Breast epithelium (tissue), 4 donors: ENCODE results near the gene CT45A8. TPM values are rescaled to one million over a fixed set of nuclear protein-coding genes. Genes with fewer than 3 reads are reported as not detected.
"Not testable (repeated sequence)": the region's sequence is repeated elsewhere in the genome, so short reads cannot be mapped to it uniquely, and the experiment has no call there.

Experiments used
- DNase-seq, 2 donors: peaks; one replicate each; pipeline ENCODE4 v3.0.0-alpha.2; 2019; ENCODE audit warnings: low spot score in 2 of 2
- H3K27ac ChIP-seq, 2 donors: fragments of 200-600 bp; sonication (generic) in 1 of 2; one replicate each; pipeline ENCODE4 v1.5.1; 2016 to 2019; ENCODE audit warnings: mild to moderate bottlenecking in 1 of 2
- H3K27me3 ChIP-seq, 2 donors: fragments of 200-600 bp; sonication (generic) in 1 of 2; one replicate each; pipeline versions ENCODE4 v1.5.1 to v1.6.0; 2017 to 2019; ENCODE audit warnings: control low read depth in 1 of 2, mild to moderate bottlenecking in 1 of 2
- H3K36me3 ChIP-seq: fragments of 200-600 bp; one replicate; pipeline ENCODE4 v1.5.1; 2019
- H3K4me1 ChIP-seq, 2 donors: fragments of 200-600 bp; sonication (generic); one replicate each; pipeline ENCODE4 v1.5.1; 2016 to 2019; ENCODE audit warnings: control low read depth in 1 of 2
- H3K4me3 ChIP-seq, 3 donors: fragments of 200-600 bp; sonication (generic); 1 replicate in 2 of 3; 2 replicates in 1 of 3; pipeline ENCODE4 v1.5.1; 2016 to 2019; ENCODE audit warnings: mild to moderate bottlenecking in 3 of 3, moderate library complexity in 2 of 3
- H3K9me3 ChIP-seq, 2 donors: fragments of 200-600 bp; sonication (generic) in 1 of 2; one replicate each; pipeline ENCODE4 v1.5.1; 2016 to 2019; ENCODE audit warnings: control low read depth in 1 of 2
- intact Hi-C: fragments of 100-400 bp; cut with DNase I; formaldehyde crosslinking; loops from one replicate; pipeline ENCODE4 v1.15.1; 2023; ENCODE audit warnings: low total_unique reads
- total RNA-seq, 3 donors: library from RNA; depleted of rRNA; stranded (reverse); fragments of >200 nt; gene quantifications; one replicate each; pipeline ENCODE4 v1.1.0, GENCODE V29; 2016

Gene CT45A8
- total RNA-seq, 3 donors from 2014 or later, result not detected

- DNase-seq, H3K27ac ChIP-seq, H3K4me3 ChIP-seq, H3K9me3 ChIP-seq, H3K4me1 ChIP-seq, intact Hi-C loops, H3K36me3 ChIP-seq, H3K27me3 ChIP-seq: not testable (repeated sequence)
Observed at GRCh38 chrX:135802687-135803086, 51.7 kb downstream of the CT45A8 start, which contains the start of gene CT45A6. TSS of gene CT45A6 (minus strand) at chrX:135802787. CDS start at chrX:135798993, 3,794 bp downstream.

Other genes with a start within 250 kb of the CT45A8 start
- not detected for gene CT45A1, start 140.9 kb downstream of the CT45A8 start, total RNA-seq
- gene CT45A3, start 86.3 kb downstream of the CT45A8 start, total RNA-seq, result not detected
- not detected for gene CT45A5, start 69.0 kb downstream of the CT45A8 start, total RNA-seq
- gene CT45A6, start 51.8 kb downstream of the CT45A8 start, total RNA-seq, result not detected
- not detected for gene CT45A2, start 34.5 kb downstream of the CT45A8 start, total RNA-seq
- gene CT45A7, start 17.3 kb downstream of the CT45A8 start, total RNA-seq, result not detected
- not detected for gene CT45A9, start 17.3 kb upstream of the CT45A8 start, total RNA-seq
- not detected for gene CT45A10, start 38.9 kb upstream of the CT45A8 start, total RNA-seq
- not detected for gene SAGE1, start 39.2 kb upstream of the CT45A8 start, total RNA-seq
- 10 to 100 TPM; 22.0 to 33.1 (median 25.6) TPM for gene MMGT1, start 119.5 kb upstream of the CT45A8 start, total RNA-seq
- 10 to 100 TPM; 12.5 to 17.1 (median 12.9) TPM for gene SLC9A6, start 130.9 kb upstream of the CT45A8 start, total RNA-seq